GM10266 (cell line): ENCODE data around the gene PTH2R.

Source experiments
- DNase-seq: peaks from one replicate; pipeline ENCODE4 v3.0.0; 2012; ENCODE audit errors: extremely low spot score
- TF ChIP-seq, protein P1 (sequence below): IDR thresholded peaks from 2 replicates; pipeline ENCODE4 v1.5.1; 2012; ENCODE audit warnings: mild to moderate bottlenecking, low read depth; ENCODE audit not compliant: control insufficient read depth, insufficient read depth; ENCODE audit errors: missing control alignments

PTH2R gene

GRCh38 chr2:208489687-208490086, 83.1 kb downstream of the PTH2R start:
- DNase-seq = no peak
- TF ChIP-seq, protein P1, sequence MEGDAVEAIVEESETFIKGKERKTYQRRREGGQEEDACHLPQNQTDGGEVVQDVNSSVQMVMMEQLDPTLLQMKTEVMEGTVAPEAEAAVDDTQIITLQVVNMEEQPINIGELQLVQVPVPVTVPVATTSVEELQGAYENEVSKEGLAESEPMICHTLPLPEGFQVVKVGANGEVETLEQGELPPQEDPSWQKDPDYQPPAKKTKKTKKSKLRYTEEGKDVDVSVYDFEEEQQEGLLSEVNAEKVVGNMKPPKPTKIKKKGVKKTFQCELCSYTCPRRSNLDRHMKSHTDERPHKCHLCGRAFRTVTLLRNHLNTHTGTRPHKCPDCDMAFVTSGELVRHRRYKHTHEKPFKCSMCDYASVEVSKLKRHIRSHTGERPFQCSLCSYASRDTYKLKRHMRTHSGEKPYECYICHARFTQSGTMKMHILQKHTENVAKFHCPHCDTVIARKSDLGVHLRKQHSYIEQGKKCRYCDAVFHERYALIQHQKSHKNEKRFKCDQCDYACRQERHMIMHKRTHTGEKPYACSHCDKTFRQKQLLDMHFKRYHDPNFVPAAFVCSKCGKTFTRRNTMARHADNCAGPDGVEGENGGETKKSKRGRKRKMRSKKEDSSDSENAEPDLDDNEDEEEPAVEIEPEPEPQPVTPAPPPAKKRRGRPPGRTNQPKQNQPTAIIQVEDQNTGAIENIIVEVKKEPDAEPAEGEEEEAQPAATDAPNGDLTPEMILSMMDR = no peak

DNA sequence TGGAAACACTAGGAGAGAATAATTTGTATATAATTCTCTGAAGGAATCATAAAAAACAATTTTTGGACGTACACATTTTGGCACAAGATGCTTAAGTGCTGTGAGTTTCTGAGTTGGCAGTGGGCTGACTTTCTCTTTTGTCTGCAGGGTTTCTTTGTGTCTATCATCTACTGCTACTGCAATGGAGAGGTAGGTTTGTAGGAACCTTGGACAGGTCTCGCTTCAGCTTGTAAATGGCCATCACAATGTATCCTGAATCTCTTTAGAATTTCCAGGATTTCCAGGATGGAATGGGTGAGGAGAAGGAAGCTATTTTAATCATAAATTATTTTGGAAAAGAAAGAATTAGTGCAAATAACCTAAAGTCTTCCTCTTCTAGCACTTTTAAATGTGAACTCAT, 83.9 kb downstream of the PTH2R start:
- DNase-seq = no peak
- TF ChIP-seq, protein P1 = no peak

GRCh38 chr2:208491641-208492040, 85.0 kb downstream of the PTH2R start:
- no peak for DNase-seq
- TF ChIP-seq, protein P1 = no peak

DNA sequence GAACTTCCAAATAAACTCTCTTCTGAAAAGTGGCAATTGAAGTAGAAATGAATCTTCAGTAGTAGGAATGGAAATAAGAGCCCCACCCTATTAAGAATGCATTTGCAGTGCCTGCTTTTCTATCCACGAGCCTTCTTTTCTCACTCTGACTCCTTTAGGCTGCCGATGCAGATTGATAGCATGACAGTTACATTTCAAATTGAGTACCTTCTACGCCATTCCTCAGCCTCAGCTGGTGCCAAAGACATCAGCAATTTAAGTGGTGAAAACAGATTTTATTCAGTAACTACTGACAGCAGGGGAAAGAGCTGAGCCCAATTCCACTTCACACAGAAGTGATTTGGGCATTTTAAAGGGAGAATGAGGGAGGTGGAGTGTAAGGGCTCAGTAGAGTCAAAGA, 85.5 kb downstream of the PTH2R start:
- TF ChIP-seq, protein P1 = no peak
- no peak for DNase-seq

DNA sequence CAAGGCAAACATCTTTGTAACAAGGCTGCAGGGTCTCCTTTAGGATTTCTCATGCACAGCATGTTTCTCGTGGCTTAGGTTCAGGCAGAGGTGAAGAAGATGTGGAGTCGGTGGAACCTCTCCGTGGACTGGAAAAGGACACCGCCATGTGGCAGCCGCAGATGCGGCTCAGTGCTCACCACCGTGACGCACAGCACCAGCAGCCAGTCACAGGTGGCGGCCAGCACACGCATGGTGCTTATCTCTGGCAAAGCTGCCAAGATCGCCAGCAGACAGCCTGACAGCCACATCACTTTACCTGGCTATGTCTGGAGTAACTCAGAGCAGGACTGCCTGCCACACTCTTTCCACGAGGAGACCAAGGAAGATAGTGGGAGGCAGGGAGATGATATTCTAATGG, 86.6 kb downstream of the PTH2R start:
- no peak for DNase-seq

DNA sequence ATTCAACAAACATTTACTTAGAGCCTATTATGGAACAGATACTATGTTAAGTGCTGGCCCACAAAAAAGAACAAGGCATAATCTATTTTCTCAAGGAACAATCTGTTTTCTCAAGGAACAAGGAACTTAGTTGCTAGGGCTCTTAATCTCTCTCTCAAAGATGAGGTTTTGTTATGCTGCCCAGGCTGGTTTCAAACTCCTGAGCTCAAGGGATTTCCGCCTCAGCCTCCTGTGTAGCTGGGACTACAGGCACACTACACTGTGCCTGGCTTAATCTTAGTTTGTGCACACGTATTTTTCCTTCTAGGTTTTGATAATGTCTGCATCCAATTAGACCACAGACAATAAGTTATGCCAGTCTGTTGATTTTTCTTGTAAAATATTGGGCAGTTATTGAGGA, 89.5 kb downstream of the PTH2R start:
- TF ChIP-seq, protein P1 = no peak

More for the DNA sequence above, 86.6 kb downstream of the PTH2R start:
- TF ChIP-seq, protein P1 = no peak

GRCh38 chr2:208501206-208501605, 94.6 kb downstream of the PTH2R start:
- DNase-seq = no peak

More for the DNA sequence above, 89.5 kb downstream of the PTH2R start:
- no peak for DNase-seq

More at GRCh38 chr2:208501206-208501605, 94.6 kb downstream of the PTH2R start:
- TF ChIP-seq, protein P1 = no peak
